Measurements from ENCODE around the gene ZBTB43.

DNA sequence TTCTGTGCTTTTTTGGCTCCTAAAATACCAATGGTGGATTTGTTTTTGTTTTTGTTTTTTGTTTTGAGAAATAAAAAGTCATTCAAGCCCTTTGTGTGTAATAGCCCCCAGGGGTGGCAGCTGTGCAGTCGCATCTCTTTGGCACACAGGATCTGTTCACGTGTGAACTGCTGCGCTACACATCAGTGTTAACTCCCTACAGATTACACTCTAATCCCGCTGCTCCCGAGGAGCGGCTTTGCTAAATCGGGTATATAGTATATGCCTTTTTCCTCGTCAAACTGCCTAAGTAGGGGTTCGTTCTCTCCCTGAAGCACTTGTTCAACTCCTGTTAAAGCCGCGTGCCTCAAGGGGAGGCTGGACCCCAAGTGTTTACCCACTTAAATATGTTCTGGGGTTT lies 77.9 kb downstream of the ZBTB43 start:
- no peak for TF ChIP-seq POLR2A (IDR thresholded peaks at IDR 0.05)
- TF ChIP-seq, protein P1, sequence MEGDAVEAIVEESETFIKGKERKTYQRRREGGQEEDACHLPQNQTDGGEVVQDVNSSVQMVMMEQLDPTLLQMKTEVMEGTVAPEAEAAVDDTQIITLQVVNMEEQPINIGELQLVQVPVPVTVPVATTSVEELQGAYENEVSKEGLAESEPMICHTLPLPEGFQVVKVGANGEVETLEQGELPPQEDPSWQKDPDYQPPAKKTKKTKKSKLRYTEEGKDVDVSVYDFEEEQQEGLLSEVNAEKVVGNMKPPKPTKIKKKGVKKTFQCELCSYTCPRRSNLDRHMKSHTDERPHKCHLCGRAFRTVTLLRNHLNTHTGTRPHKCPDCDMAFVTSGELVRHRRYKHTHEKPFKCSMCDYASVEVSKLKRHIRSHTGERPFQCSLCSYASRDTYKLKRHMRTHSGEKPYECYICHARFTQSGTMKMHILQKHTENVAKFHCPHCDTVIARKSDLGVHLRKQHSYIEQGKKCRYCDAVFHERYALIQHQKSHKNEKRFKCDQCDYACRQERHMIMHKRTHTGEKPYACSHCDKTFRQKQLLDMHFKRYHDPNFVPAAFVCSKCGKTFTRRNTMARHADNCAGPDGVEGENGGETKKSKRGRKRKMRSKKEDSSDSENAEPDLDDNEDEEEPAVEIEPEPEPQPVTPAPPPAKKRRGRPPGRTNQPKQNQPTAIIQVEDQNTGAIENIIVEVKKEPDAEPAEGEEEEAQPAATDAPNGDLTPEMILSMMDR (IDR thresholded peaks at IDR 0.05) = no peak

Data from uterus (tissue), 2 donors.